22Rv1 (cell line): ENCODE measurements around the gene CD9.

Experiments used
- CTCF ChIP-seq: fragments of 450-650 bp; IDR thresholded peaks from 2 replicates; pipeline ENCODE4 v1.5.1; 2017; ENCODE audit warnings: mild to moderate bottlenecking
- ZFX ChIP-seq: fragments of 450-650 bp; IDR thresholded peaks from 2 replicates; pipeline ENCODE4 v1.6.1; 2017; ENCODE audit warnings: antibody characterized with exemption, borderline replicate concordance

- no peak for TF ChIP-seq CTCF
- TF ChIP-seq ZFX, result no peak
These were observed 2.1 kb upstream of the CD9 start for GRCh38 chr12:6198051-6198450.
